B cell (primary cell): ENCODE results near the gene RNF149. TPM values are rescaled to one million over a fixed set of nuclear protein-coding genes. Genes with fewer than 3 reads are reported as not detected.

ENCODE experiments used
- ATAC-seq: fragments of 200-7000 bp; cut with Tn5 transposase; one replicate; pipeline ENCODE4 v1.10.0; 2021; ENCODE audit warnings: low read depth, mild to moderate bottlenecking, moderate number of reproducible peaks, moderate library complexity
- CTCF ChIA-PET: fragments of 350-600 bp; sonication (Branson Sonifier 250); formaldehyde crosslinking; loops from one replicate; lab custom pipeline; 2021; ENCODE audit warnings: antibody characterized with exemption, inconsistent platforms; lab: Charles Lee
- POLR2A ChIA-PET: fragments of 350-600 bp; sonication (Branson Sonifier 250); formaldehyde crosslinking; loops from one replicate; lab custom pipeline; 2021; ENCODE audit warnings: antibody characterized with exemption; lab: Charles Lee
- DNase-seq: peaks from one replicate; pipeline ENCODE4 v3.0.0; 2013
- H2AFZ ChIP-seq: 2 replicates; pipeline ENCODE4 v1.6.1; 2012; ENCODE audit warnings: mild to moderate bottlenecking, low read depth, low read length; ENCODE audit not compliant: insufficient read depth, poor library complexity, severe bottlenecking
- H3K27ac ChIP-seq, 2 donors: 1 replicate in 1 of 2; 2 replicates in 1 of 2; pipeline ENCODE4 v1.5.1; 2012 to 2013; ENCODE audit warnings: low read length in 2 of 2, mild to moderate bottlenecking in 2 of 2, moderate library complexity in 1 of 2
- H3K27me3 ChIP-seq, 4 experiments: fragments of 200-600 bp in 1 of 4; sonication (generic) in 1 of 4; replicated peaks in 1 of 4; 1 replicate in 2 of 4; 2 replicates in 2 of 4; pipeline versions ENCODE4 v1.6.1 to v1.7.0; 2013 to 2016; ENCODE audit warnings: low read length in 3 of 4, mild to moderate bottlenecking in 2 of 4, mixed read lengths in 1 of 4, moderate library complexity in 1 of 4; ENCODE audit not compliant: insufficient read depth in 4 of 4, control insufficient read depth in 3 of 4; ENCODE audit errors: control extremely low read depth in 1 of 4
- H3K36me3 ChIP-seq, 2 experiments: replicated peaks in 1 of 2; 1 replicate in 1 of 2; 2 replicates in 1 of 2; pipeline versions ENCODE4 v1.6.1 to v1.7.1; 2013; ENCODE audit warnings: low read length in 1 of 2; ENCODE audit not compliant: insufficient read depth in 2 of 2, control insufficient read depth in 1 of 2; ENCODE audit errors: control extremely low read depth in 1 of 2, extremely low read depth in 1 of 2
- H3K4me1 ChIP-seq, 2 donors: fragments of 200-600 bp in 1 of 2; sonication (generic) in 1 of 2; 1 replicate in 1 of 2; 2 replicates in 1 of 2; pipeline versions ENCODE4 v1.5.1 to v1.6.1; 2013 to 2017; ENCODE audit warnings: low read length in 2 of 2; ENCODE audit not compliant: control insufficient read depth in 2 of 2, insufficient read depth in 2 of 2
- H3K4me2 ChIP-seq: replicated peaks from 2 replicates; pipeline ENCODE3; 2012; ENCODE audit warnings: mild to moderate bottlenecking, low read depth, low read length; ENCODE audit not compliant: poor library complexity, severe bottlenecking
- H3K4me3 ChIP-seq, 5 experiments: fragments of 200-600 bp in 1 of 5; sonication (generic) in 1 of 5; 1 replicate in 3 of 5; 2 replicates in 2 of 5; pipeline versions ENCODE4 v1.5.1 to v1.7.0; 2011 to 2016; ENCODE audit warnings: low read length in 4 of 5, mild to moderate bottlenecking in 4 of 5, low read depth in 2 of 5, control low read depth in 1 of 5, moderate library complexity in 1 of 5; ENCODE audit not compliant: insufficient read depth in 1 of 5; ENCODE audit errors: control extremely low read depth in 1 of 5, extremely low read depth in 1 of 5
- H3K79me2 ChIP-seq: fragments of 200-600 bp; sonication (generic); one replicate; pipeline ENCODE4 v1.6.0; 2016; ENCODE audit warnings: low read length; ENCODE audit not compliant: control insufficient read depth, insufficient read depth
- H3K9ac ChIP-seq: fragments of 200-600 bp; sonication (generic); 2 replicates; pipeline ENCODE4 v1.6.1; 2017; ENCODE audit warnings: mild to moderate bottlenecking, low read length, moderate library complexity
- H3K9me3 ChIP-seq, 3 donors: one replicate each; pipeline versions ENCODE4 v1.6.1 to v1.7.1; 2013; ENCODE audit warnings: low read length in 2 of 3; ENCODE audit not compliant: control insufficient read depth in 2 of 3, insufficient read depth in 1 of 3; ENCODE audit errors: control extremely low read depth in 1 of 3
- H4K20me1 ChIP-seq: 2 replicates; pipeline ENCODE4 v1.6.0; 2012; ENCODE audit warnings: mild to moderate bottlenecking, low read length; ENCODE audit not compliant: insufficient read depth, control insufficient read depth, poor library complexity, severe bottlenecking
- H3K27ac Mint-ChIP-seq: one replicate; pipeline ENCODE4 v1.8.0; 2021; ENCODE audit warnings: mixed read lengths
- H3K27me3 Mint-ChIP-seq: one replicate; pipeline ENCODE4 v1.8.0; 2021; ENCODE audit warnings: mixed read lengths
- H3K4me1 Mint-ChIP-seq: one replicate; pipeline ENCODE4 v1.8.0; 2021; ENCODE audit warnings: mixed read lengths
- H3K4me3 Mint-ChIP-seq: one replicate; pipeline ENCODE4 v1.8.0; 2021; ENCODE audit warnings: mixed read lengths
- H3K9me3 Mint-ChIP-seq: one replicate; pipeline ENCODE4 v1.8.0; 2022; ENCODE audit warnings: mixed read lengths; ENCODE audit not compliant: insufficient read depth
- EZH2 ChIP-seq: IDR thresholded peaks from 2 replicates; pipeline ENCODE4 v1.6.1; 2012; ENCODE audit warnings: borderline replicate concordance, low read depth, mild to moderate bottlenecking, moderate library complexity, low read length; ENCODE audit not compliant: insufficient read depth, poor library complexity, severe bottlenecking
- WGBS: methylation state at CpG from one replicate; pipeline ENCODE4 v1.1.5; 2013; ENCODE audit warnings: missing lambda C conversion rate; ENCODE audit not compliant: insufficient coverage; 5-methylcytosine and 5-hydroxymethylcytosine counted together
- intact Hi-C: fragments of 100-400 bp; cut with micrococcal nuclease; formaldehyde crosslinking; loops from one replicate; pipeline ENCODE4 v1.10.0; 2022
- polyA plus RNA-seq: library from polyadenylated mRNA; depleted of rRNA; stranded (reverse); fragments of >200 nt; gene quantifications from 2 replicates; pipeline ENCODE4 v1.2.3, GENCODE V29; 2012
- total RNA-seq, 2 donors: library from RNA; stranded (reverse); fragments of 120-200 nt in 1 of 2; gene quantifications; 1 replicate in 1 of 2; 2 replicates in 1 of 2; pipeline versions ENCODE4 v1.2.3 to v1.2.4, GENCODE V29; 2013 to 2022
- TF ChIP-seq, protein P1 (sequence below): fragments of 200-600 bp; IDR thresholded peaks from one replicate; pipeline ENCODE4 v1.8.0; 2022; ENCODE audit warnings: antibody characterized with exemption, mild to moderate bottlenecking

The RNF149 gene
- total and polyA plus RNA-seq, 2 donors (not counting 1 experiment from before 2014, with no cell fraction given) = 28.2 to 71.6 TPM

DNA sequence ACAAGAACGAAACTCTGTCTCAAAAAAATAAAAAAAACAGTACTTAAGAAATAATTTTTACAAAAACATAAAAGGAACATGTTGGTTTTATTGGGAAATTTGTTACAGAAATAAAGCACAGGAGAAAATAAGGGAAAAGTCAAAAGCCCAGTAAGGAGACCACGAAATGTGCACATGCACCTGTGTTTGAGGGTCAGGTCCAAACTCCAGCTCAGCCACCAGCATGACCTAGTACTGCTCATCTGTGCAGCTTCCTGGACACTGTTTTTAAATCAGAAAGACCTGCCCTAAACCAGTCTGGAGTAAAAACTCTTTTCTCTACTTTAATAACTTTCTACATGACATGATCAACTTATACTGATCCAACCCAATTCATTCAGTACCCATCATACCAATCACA lies 21.2 kb downstream of the RNF149 start:
- CTCF ChIA-PET = no interaction called here
- no peaks in the 10 kb centered on the region for H4K20me1 ChIP-seq
- no peaks in the 10 kb centered on the region for H3K9me3 ChIP-seq
- DNase-seq (no peak), ATAC-seq (no peak)
- H3K27me3 ChIP-seq = no peaks in the 10 kb centered on the region
- no peaks in the 10 kb centered on the region for H3K79me2 ChIP-seq
- H3K9ac ChIP-seq = no peak overlapping the region
- H3K9me3 Mint-ChIP-seq = no peaks in the 10 kb centered on the region
- no peaks in the 10 kb centered on the region for H3K4me1 Mint-ChIP-seq
- H3K4me1 ChIP-seq = no peaks in the 10 kb centered on the region
- H3K4me3 Mint-ChIP-seq = no peak overlapping the region
- no peak overlapping the region for H3K4me2 ChIP-seq
- no peak overlapping the region for H3K27ac Mint-ChIP-seq
- POLR2A ChIA-PET = no interaction called here
- WGBS = 92% methylated on average over 1 of the region's 2 CpGs
- H2AFZ ChIP-seq = no peak overlapping the region
- intact Hi-C loops = no loop called here
- H3K36me3 ChIP-seq = peaks cover 7 to 67% of the 10 kb centered on the region in 2 experiments
- no peak overlapping the region for H3K27ac ChIP-seq
- no peaks in the 10 kb centered on the region for H3K27me3 Mint-ChIP-seq
- no peak for TF ChIP-seq EZH2
- TF ChIP-seq, protein P1, sequence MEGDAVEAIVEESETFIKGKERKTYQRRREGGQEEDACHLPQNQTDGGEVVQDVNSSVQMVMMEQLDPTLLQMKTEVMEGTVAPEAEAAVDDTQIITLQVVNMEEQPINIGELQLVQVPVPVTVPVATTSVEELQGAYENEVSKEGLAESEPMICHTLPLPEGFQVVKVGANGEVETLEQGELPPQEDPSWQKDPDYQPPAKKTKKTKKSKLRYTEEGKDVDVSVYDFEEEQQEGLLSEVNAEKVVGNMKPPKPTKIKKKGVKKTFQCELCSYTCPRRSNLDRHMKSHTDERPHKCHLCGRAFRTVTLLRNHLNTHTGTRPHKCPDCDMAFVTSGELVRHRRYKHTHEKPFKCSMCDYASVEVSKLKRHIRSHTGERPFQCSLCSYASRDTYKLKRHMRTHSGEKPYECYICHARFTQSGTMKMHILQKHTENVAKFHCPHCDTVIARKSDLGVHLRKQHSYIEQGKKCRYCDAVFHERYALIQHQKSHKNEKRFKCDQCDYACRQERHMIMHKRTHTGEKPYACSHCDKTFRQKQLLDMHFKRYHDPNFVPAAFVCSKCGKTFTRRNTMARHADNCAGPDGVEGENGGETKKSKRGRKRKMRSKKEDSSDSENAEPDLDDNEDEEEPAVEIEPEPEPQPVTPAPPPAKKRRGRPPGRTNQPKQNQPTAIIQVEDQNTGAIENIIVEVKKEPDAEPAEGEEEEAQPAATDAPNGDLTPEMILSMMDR = no peak
- H3K4me3 ChIP-seq = no peak overlapping the region

GRCh38 chr2:101286684-101287083 lies 21.8 kb downstream of the RNF149 start:
- no peaks in the 10 kb centered on the region for H3K9me3 ChIP-seq
- H3K27me3 ChIP-seq = no peaks in the 10 kb centered on the region
- Mint-ChIP-seq H3K4me1 (no peaks in the 10 kb centered on the region), H3K27ac (no peak overlapping the region), H3K27me3 (no peaks in the 10 kb centered on the region), H3K9me3 (no peaks in the 10 kb centered on the region), H3K4me3 (no peak overlapping the region)
- TF ChIP-seq, protein P1 = no peak
- no peak for TF ChIP-seq EZH2
- intact Hi-C loops = no loop called here
- no peak overlapping the region for H3K27ac ChIP-seq
- H3K4me2 ChIP-seq = no peak overlapping the region
- ChIA-PET POLR2A (no interaction called here), CTCF (interaction anchor here (0.6 kb wide), 1 partner anchor 692 kb away, joined by 4 read pairs; no protein-coding TSS in a partner anchor)
- no peak for DNase-seq
- no peaks in the 10 kb centered on the region for H4K20me1 ChIP-seq
- no peaks in the 10 kb centered on the region for H3K79me2 ChIP-seq
- H3K4me1 ChIP-seq = no peaks in the 10 kb centered on the region
- H3K4me3 ChIP-seq = no peak overlapping the region
- no peak overlapping the region for H2AFZ ChIP-seq
- no peak for ATAC-seq
- WGBS = 100% methylated on average over 3 of the region's 6 CpGs
- peaks cover 7 to 70% of the 10 kb centered on the region in 2 experiments for H3K36me3 ChIP-seq
- H3K9ac ChIP-seq = no peak overlapping the region
